Upper lobe of left lung (tissue), 6 donors: ENCODE measurements around the gene ERN2. TPM values are rescaled to one million over a fixed set of nuclear protein-coding genes. Genes with fewer than 3 reads are reported as not detected.

Experiments used
- ATAC-seq, 2 donors: fragments of 200-7000 bp; cut with Tn5 transposase; one replicate each; pipeline ENCODE4 v1.9.1; 2022; ENCODE audit warnings: mild to moderate bottlenecking in 2 of 2, moderate library complexity in 2 of 2; ENCODE audit not compliant: low FRiP score in 2 of 2
- DNase-seq, 2 donors: peaks; one replicate each; pipeline ENCODE4 v3.0.0-alpha.2; 2019 to 2020
- H3K27ac ChIP-seq, 4 donors: fragments of 200-600 bp; sonication (generic); one replicate each; pipeline ENCODE4 v1.5.1; 2016 to 2019
- H3K27me3 ChIP-seq, 4 donors: fragments of 200-600 bp; sonication (generic); one replicate each; pipeline ENCODE4 v1.5.1; 2017 to 2019
- H3K36me3 ChIP-seq, 4 donors: fragments of 200-600 bp; sonication (generic); one replicate each; pipeline ENCODE4 v1.5.1; 2016 to 2019
- H3K4me1 ChIP-seq, 4 donors: fragments of 200-600 bp; sonication (generic); one replicate each; pipeline ENCODE4 v1.5.1; 2018 to 2019
- H3K4me3 ChIP-seq, 4 donors: fragments of 200-600 bp; sonication (generic); one replicate each; pipeline ENCODE4 v1.5.1; 2017 to 2019; ENCODE audit warnings: mild to moderate bottlenecking in 2 of 4, moderate library complexity in 1 of 4
- H3K9me3 ChIP-seq, 4 donors: fragments of 200-600 bp; sonication (generic); one replicate each; pipeline ENCODE4 v1.5.1; 2018 to 2019
- CTCF ChIP-seq, 6 experiments: fragments of 450-650 bp in 4 of 6; fragments of 200-600 bp in 2 of 6; sonication (generic) in 2 of 6; IDR thresholded peaks; one replicate each; pipeline ENCODE4 v1.5.1; 2016 to 2019; ENCODE audit warnings: antibody characterized with exemption in 6 of 6
- EP300 ChIP-seq, 4 donors: sonication (generic); formaldehyde crosslinking; IDR thresholded peaks; one replicate each; pipeline ENCODE4 v1.5.1; 2017; ENCODE audit warnings: antibody characterized with exemption in 4 of 4, control low read depth in 2 of 4
- POLR2A ChIP-seq, 4 donors: fragments of 450-650 bp; IDR thresholded peaks; one replicate each; pipeline ENCODE4 v1.5.1; 2016 to 2017; ENCODE audit warnings: antibody characterized with exemption in 4 of 4, mild to moderate bottlenecking in 2 of 4
- POLR2AphosphoS5 ChIP-seq, 2 donors: sonication (generic); formaldehyde crosslinking; IDR thresholded peaks; one replicate each; pipeline ENCODE4 v1.5.1; 2017; ENCODE audit warnings: antibody characterized with exemption in 2 of 2
- WGBS, 2 donors: methylation state at CpG; one replicate each; pipeline ENCODE4 v1.1.5; 2017 to 2018; 5-methylcytosine and 5-hydroxymethylcytosine counted together
- total RNA-seq, 6 donors: library from RNA; depleted of rRNA in 4 of 6; stranded (reverse); fragments of >200 nt in 4 of 6; gene quantifications; one replicate each; pipeline versions ENCODE4 v1.1.0 to v1.2.1, GENCODE V29; 2016 to 2021
- donor health status: DM: no; HTN: no; CAD: no; lungs with moderate emphysema.
- donor health status: DM: no; HTN: yes; CAD: no; lungs with severe emphysema.

ERN2 gene
- total RNA-seq, 6 donors from 2014 or later, result 0.46 to 9.6 (median 1.3) TPM

GRCh38 chr16:23650674-23651416, 62.2 kb downstream of the ERN2 start:
- WGBS, 2 donors, result 88 to 91% methylated on average over 4 of the region's 4 CpGs
- peaks cover 3 to 51% (median 20%) of the 10 kb centered on the region in 4 donors for H3K36me3 ChIP-seq
- no peaks in the 10 kb centered on the region for H3K4me1 ChIP-seq
- no peaks in the 10 kb centered on the region for H3K9me3 ChIP-seq
- DNase-seq (no peak), ATAC-seq (no peak)
- H3K4me3 ChIP-seq, result no peak overlapping the region
- no peak for TF ChIP-seq EP300 (IDR thresholded peaks at IDR 0.05)
- no peak for TF ChIP-seq CTCF (IDR thresholded peaks at IDR 0.05)
- no peak for TF ChIP-seq POLR2A (IDR thresholded peaks at IDR 0.05)
- TF ChIP-seq POLR2AphosphoS5 (IDR thresholded peaks at IDR 0.05), result no peak
- no peaks in the 10 kb centered on the region for H3K27me3 ChIP-seq
- H3K27ac ChIP-seq, result no peak overlapping the region

GRCh38 chr16:23642246-23642774, 70.7 kb downstream of the ERN2 start:
- H3K27me3 ChIP-seq, result no peaks in the 10 kb centered on the region
- H3K4me1 ChIP-seq, result peaks cover 19 to 24% (median 22%) of the 10 kb centered on the region in 4 donors
- peak overlapping the region; percentile 63 to 97 (median 82) for H3K4me3 ChIP-seq
- H3K36me3 ChIP-seq, result peaks cover 6 to 39% (median 17%) of the 10 kb centered on the region in 4 donors
- 75 to 76% methylated on average over 14 of the region's 14 CpGs for WGBS, 2 donors
- no peaks in the 10 kb centered on the region for H3K9me3 ChIP-seq
- DNase-seq (no peak), ATAC-seq (no peak)
- H3K27ac ChIP-seq, result peak overlapping the region in 1 of 4 donors; percentile 81
- no peak for TF ChIP-seq EP300 (IDR thresholded peaks at IDR 0.05)
- no peak for TF ChIP-seq POLR2AphosphoS5 (IDR thresholded peaks at IDR 0.05)
- no peak for TF ChIP-seq CTCF (IDR thresholded peaks at IDR 0.05)
- TF ChIP-seq POLR2A (IDR thresholded peaks at IDR 0.05), result no peak

GRCh38 chr16:23640931-23641765, 71.9 kb downstream of the ERN2 start, which contains the start of the genes DCTN5 and PALB2:
Gene DCTN5, plus strand, starts transcription at chr16:23641466. Its CDS starts 77 bp downstream, at chr16:23641543.
Gene PALB2, minus strand, starts transcription at chr16:23641310. Its CDS starts 153 bp downstream, at chr16:23641157.
- 0 to 1% methylated on average over 14 to 63 of the region's 64 CpGs for WGBS, 2 donors

GRCh38 chr16:23640615-23640930, 72.4 kb downstream of the ERN2 start:
- no peak for ATAC-seq
- Histone ChIP-seq H3K27ac (peak overlapping the region; percentile 79 to 92 (median 85)), H3K4me1 (peaks cover 19 to 24% (median 22%) of the 10 kb centered on the region in 4 donors), H3K4me3 (peak overlapping the region; percentile 63 to 97 (median 82)), H3K27me3 (no peaks in the 10 kb centered on the region), H3K9me3 (no peaks in the 10 kb centered on the region), H3K36me3 (peaks cover 3 to 47% (median 20%) of the 10 kb centered on the region in 4 donors)
- 0 to 1% methylated on average over 8 of the region's 8 CpGs for WGBS, 2 donors
- no peak for DNase-seq
- TF ChIP-seq POLR2A (IDR thresholded peaks at IDR 0.05) (no peak), CTCF (IDR thresholded peaks at IDR 0.05) (no peak), EP300 (IDR thresholded peaks at IDR 0.05) (no peak), POLR2AphosphoS5 (IDR thresholded peaks at IDR 0.05) (no peak)

More at GRCh38 chr16:23640931-23641765, 71.9 kb downstream of the ERN2 start, which contains the start of the genes DCTN5 and PALB2:
- Histone ChIP-seq H3K27me3 (no peaks in the 10 kb centered on the region), H3K9me3 (no peaks in the 10 kb centered on the region), H3K4me3 (peak within 1 kb of the TSS; percentile 63 to 97 (median 82)), H3K27ac (peak within 1 kb of the TSS; percentile 79 to 92 (median 85)), H3K4me1 (peaks cover 19 to 24% (median 22%) of the 10 kb centered on the region in 4 donors), H3K36me3 (peaks cover 6 to 45% (median 19%) of the 10 kb centered on the region in 4 donors)
- ATAC-seq, result peak; percentile 99 to 100
- TF ChIP-seq POLR2A (IDR thresholded peaks at IDR 0.05) (peak in 2 of 4 donors; percentile 13 to 63), EP300 (IDR thresholded peaks at IDR 0.05) (no peak), CTCF (IDR thresholded peaks at IDR 0.05) (peak in 3 of 6 experiments; percentile 6 to 43 (median 21)), POLR2AphosphoS5 (IDR thresholded peaks at IDR 0.05) (peak; percentile 58 to 88)
- peak; percentile 96 to 97 for DNase-seq

Other genes starting within 250 kb of the ERN2 start
- gene GGA2, start 202.7 kb downstream of the ERN2 start, total RNA-seq, result 100 to 1,000 TPM in 5 of 6 donors, 10 to 100 TPM in 1; 84.4 to 197 (median 164) TPM
- 10 to 100 TPM; 11.5 to 38.8 (median 15.9) TPM for gene EARS2, start 155.9 kb downstream of the ERN2 start, total RNA-seq
- gene UBFD1, start 155.5 kb downstream of the ERN2 start, total RNA-seq, result 100 to 1,000 TPM in 1 of 6 donors, 10 to 100 TPM in 5; 30.2 to 145 (median 62.8) TPM
- 10 to 100 TPM; 21.0 to 69.2 (median 44.3) TPM for gene NDUFAB1, start 116.9 kb downstream of the ERN2 start, total RNA-seq
- 10 to 100 TPM in 5 of 6 donors, 1 to 10 TPM in 1; 6.4 to 32.5 (median 11.6) TPM for gene PALB2, start 71.9 kb downstream of the ERN2 start, total RNA-seq
- gene DCTN5, start 71.8 kb downstream of the ERN2 start, total RNA-seq, result 10 to 100 TPM; 19.8 to 48.6 (median 35.4) TPM
- gene PLK1, start 34.3 kb downstream of the ERN2 start, total RNA-seq, result 10 to 100 TPM in 2 of 6 donors, 1 to 10 TPM in 4; 2.5 to 14.0 (median 4.8) TPM
- gene CHP2, start 41.8 kb upstream of the ERN2 start, total RNA-seq, result 1 to 10 TPM in 1 of 6 donors, under 1 TPM in 1, not detected in 4; 0.20 to 5.2 TPM
- 10 to 100 TPM in 5 of 6 donors, 1 to 10 TPM in 1; 9.6 to 28.0 (median 13.9) TPM for gene PRKCB, start 122.8 kb upstream of the ERN2 start, total RNA-seq